DMS114 treated with DMSO at 0.1 percent for 48 hours (cell line): Measurements from ENCODE around the gene APOL3.
"Not testable (repeated sequence)": the region's sequence is repeated elsewhere in the genome, so short reads cannot be mapped to it uniquely, and the experiment has no call there.

Experiments used
- DNase-seq: peaks from one replicate; lab custom pipeline; 2025; ENCODE audit not compliant: unreplicated experiment; lab: John Stamatoyannopoulos, UW

APOL3 gene

DNA sequence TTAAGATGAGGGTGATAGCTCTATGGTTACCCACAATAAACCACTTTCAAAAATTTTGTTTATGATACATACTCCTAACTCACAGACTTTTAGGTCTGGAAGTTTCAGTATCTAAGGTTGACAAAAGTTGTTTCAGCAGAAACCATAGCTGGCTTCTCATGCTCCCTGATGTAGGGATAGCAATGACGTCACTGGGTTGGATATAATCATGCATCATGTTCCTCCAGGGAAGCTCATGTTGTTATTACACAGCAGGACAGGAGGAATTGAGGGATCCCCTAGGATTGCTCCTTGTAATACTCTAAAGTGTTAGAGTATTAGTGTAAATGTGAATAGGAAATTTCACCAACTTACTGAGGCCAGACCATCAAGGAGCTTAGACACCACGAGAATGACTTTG lies 23.6 kb downstream of the APOL3 start:
- no peak for DNase-seq

DNA sequence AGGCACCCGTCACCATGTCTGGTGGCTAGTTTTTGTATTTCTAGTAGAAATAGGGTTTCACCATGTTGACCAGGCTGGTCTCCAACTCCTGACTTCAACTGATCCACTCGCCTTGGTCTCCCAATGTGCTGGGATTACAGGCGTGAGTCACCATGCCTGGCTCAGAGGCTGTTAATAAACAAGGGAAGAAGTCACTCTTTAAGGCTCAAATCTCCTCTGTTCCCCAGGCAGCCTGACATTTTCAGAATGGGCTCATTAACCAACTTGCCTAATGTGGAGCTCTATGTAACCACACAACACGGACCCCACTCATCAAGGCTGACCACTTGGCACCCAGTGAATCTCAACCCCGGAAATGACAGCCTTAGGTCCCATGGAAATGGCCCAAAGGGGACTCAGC lies 24.1 kb downstream of the APOL3 start:
- no peak for DNase-seq

DNA sequence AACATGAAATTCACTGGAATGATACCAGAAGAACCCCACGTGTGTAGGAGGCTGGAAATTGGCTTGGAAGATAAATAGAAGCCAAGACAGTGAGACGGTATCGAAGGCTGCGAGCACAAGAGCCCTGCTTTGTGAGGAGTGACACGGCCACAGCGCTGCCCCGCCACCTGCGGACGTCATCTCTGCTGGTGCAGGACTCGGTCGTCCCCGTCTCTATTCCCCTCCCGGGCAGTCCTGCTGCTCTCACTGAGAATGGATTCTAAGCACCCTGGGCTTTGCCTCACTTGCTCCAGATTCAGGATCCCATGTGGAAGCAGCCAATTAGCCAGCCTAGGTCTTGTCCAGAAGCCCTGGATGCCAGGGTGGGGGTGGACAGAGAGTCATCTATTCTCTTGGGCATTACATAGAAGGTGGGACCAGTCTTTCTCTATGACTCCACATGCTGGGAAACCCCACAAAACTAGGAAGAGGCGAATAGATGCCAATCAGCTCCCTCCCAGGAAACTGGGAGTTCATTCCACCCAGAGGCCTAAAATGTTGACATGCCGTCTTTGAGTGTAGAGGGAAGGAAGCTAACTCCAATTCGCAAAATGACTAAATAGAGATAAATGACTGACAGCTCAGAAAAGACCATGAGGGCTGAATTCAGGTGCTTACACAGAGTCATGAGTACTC lies 25.1 kb downstream of the APOL3 start:
- no peak for DNase-seq

DNA sequence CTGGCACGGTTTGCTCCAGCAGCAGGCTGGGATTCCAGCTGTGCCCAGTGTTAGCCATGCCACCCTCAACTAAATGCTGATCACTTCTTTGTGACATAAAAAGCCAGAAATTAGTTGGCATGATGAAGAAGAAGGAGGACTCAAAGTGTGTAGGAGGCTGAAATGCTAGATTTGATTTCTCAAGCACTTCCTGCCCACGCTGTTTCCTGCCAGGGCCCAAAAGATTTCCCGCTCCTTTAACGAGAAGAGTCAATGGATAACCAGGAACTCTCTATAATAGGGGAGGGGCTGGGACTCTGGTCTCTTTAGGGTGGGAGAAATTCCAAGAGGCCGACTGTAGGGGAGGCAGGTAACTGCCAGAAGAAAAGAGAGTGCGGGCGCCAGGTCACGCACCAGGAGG lies 26.4 kb downstream of the APOL3 start:
- DNase-seq, result no peak

DNA sequence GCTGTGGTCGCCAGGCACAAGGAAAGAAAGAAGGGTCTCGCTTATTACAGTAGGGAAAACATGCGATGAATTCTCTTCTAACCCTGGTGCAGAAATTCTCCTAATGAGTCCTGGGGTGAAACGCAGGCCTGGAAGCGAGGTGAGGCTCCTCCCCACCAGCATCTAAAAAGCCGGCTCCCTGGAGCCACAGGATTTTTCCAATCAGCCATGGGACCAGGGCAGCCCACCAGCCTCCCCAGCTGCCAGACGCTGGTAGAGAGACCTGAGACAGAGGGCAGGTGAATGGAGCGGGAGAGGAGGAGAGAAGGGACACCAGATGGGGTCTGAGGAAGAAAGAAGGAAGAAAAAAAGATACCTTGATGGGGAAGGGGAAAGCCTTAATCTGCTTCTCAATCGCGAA lies 28.6 kb downstream of the APOL3 start:
- DNase-seq, result no peak

DNA sequence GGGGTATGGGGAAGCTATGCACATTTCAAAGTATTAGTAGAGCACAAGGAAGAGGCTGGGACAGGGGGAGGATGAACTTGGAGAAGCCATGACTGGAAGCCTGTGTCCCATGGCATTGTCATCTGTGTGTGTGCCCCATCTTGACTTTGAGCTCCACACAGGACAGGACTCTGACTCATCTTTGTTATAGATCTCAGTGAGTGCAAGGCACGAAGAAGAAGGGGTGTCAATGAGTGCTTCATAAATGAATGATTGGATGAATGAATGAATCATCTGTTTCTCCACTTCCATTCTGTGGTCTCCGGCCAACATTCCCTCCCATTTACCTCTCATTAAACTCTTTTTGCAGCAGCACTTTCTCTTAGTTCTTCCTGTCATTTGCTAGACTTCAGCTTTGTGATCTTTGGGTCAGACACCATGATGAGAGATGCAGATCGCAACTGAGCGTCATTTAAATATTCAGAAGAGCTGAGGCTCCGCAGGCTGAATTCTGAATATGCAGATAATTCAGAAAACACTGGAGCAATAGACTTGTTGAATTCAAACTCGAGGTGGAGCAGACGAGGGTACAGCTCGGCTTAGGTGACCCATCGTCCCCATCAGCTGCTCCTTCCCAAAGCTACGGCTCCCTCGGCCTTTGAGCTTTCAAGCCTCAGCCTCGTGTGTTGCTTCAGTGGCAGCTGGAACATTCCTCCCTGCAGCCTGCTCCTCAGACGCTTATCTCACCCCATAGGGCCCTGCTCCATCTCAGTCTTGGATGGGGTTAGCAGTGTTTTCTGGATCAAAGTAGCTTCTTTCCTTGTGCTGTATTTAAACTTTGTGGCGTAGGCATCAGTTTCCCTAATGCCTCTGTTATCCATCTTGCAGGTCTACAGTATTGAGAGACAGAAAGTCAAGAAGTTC lies 30.8 kb downstream of the APOL3 start:
- DNase-seq, result no peak

DNA sequence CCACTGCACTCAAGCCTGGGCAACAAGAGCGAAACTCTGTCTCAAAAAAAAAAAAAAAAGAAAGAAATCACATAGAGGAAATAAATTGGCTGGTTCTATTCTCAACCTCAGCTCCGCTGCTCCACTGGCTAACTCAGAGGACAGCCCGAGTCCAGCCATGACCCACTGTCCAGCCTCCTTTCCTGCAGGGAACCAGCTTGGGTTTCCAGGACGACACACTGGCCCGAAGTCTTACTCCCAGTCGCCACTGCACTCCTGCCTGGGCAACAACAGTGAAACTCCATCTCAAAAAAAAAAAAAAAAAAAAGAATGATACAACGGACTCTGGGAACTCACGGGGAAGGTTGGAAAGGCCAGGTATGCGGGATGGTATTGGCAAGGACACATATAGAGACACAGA lies 31.5 kb downstream of the APOL3 start:
- no peak for DNase-seq

DNA sequence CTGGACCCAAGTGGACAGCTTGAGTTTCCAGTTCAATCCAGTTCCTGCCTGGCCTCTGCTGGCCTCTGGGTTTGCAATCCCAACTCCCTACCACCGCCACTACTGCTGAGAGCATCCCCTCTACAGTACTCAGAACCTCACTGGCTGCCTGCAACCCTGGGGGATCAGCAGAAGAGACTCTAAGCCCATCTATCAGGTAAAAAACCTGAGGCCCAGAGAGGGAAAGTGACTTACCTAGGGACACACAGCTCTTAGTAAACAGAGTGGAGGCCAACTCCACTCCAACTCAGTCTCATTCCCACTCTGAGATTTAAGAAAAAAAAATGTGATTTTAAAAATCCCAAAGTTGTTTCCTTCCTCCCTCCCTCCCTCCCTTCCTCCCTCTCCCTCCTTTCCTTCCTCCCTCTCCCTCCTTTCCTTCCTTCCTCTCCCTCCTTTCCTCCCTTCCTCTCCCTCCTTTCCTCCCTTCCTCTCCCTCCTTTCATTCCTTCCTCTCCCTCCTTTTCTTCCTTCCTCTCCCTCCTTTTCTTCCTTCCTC lies 34.5 kb downstream of the APOL3 start:
- DNase-seq, result no peak

DNA sequence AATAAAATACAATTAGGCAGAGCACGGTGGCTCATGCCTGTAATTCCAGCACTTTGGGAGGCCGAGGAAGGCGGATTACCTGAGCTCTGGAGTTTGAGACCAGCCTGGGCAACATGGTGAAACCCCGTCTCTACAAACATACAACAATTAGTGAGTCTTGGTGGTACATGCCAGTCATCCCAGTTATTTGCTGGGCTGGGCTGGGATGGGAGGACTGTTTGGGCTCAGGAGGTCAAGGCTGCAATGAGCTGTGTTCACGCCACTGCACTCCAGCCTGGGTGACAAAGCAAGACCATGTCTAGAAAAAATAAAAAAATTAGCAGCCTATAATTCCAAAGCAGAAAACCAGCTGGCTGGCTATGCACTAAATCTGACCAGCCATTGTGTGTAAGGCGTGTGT lies 35.1 kb downstream of the APOL3 start:
- DNase-seq, result no peak

DNA sequence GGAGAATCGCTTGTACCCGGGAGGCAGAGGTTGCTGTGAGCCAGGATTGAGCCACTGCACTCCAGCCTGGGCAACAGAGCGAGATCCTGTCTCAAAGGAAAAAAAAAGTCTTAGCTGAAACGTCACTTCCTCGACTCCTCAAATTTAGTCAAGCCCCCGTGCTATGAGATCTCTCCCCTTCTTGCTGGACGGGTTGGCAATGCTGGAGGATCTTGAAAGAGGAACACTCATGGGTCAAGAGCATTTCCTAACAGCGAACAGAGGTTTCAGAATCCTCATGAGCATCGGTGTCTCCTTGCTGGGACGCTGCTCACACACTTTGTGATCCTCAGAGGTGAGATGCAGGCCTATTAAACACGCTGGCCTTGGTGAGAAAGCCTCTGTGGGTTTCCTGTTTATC lies 35.9 kb downstream of the APOL3 start:
- no peak for DNase-seq

DNA sequence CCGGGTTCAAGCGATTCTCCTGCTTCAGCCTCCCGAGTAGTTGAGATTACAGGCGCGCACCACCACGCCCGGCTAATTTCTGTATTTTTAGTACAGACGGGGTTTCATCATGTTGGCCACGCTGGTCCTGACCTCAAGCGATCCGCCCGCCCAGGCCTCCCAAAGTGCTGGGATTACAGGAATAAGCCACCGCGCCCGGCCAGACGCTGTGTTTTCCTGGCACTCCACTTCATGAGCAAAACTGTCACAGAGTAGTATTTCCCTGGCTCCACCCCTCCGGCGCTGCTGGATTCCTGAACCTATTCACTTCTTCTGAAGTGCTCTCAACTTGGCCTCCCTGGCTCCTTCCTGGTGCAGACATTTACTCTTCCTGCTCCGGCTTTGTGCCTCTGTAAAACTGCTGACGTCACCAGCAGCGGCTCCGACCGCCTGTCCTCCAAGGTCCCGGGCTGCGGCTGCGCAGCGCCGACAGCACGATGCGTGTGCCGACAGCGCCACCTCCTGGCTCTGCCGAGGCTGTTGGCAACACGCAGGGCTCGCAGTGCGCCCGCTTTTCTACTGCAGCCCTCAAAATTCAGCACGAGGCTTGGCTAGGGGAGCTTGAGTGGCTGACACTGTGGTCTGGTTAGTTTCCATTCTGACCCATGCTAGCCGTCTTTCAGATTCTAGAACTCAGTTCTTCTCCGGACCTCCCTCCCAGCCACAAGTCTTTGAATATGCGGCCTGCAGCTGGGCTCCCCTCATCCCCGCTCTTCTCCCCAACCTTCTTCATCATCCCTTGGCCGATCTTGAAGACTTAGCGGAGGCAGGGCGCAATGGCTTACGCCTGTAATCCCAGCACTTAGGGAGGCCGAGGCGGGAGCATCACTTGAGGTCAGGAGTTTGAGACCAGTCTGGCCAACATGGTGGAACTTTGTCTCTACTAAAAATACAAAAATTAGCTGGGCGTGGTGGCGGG lies 36.6 kb downstream of the APOL3 start:
- DNase-seq, result peak; percentile 81

DNA sequence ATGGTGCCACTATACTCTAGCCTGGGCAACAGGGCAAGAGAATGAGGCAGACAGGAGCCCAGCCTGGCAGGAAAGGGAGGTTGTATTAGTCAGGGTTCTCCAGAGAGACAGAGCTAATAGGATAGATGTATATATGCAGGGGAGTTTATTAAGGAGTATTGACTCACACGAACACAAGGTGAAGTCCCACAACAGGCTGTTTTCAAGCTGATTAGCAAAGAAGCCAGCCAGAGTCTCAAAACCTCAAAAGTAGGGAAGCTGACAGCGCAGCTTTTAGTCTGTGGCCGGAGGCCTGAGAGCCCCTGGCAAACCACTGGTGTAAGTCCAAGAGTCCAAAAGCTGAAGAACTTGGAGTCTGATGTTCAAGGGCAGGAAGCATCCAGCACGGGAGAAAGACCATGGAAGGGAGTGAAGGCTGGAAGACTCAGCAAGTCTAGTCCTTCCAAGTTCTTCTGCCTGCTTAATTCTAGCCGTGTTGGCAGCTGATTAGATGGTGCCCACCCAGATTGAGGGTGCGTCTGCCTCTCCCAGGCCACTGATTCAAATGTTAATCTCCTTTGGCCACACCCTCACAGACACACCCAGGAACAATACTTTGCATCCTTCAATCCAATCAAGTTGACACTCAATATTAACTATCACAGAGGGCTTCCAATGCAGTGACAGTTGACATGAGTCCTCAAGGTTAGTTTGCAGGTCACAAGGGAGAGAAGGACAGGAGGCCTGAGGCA lies 39.8 kb downstream of the APOL3 start:
- DNase-seq, result not testable (repeated sequence)

DNA sequence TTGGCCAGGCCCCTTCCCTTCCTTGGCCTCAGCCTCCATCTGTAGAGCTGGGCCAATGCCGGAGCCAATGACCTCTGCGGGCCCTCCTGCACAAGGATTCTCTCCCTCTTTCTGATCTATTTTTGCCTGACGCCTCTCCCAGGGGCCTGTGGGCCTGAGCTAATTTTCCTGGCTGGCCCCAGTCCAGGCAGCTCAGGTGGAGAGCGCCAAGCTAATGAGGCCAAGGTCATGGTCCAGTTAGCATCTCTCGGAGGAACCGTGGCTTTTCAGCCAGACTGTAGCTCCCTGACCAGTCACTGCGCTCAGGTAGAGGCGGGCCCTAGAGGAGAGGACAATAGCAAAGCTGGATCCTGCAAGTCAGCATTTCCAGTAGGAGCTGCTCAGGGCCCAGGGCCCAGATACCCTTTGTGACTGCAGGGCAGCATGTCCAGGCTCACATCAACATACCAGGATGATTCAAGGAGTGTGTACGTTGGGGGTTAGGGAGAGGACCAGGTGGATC lies 43.5 kb downstream of the APOL3 start:
- DNase-seq, result no peak

DNA sequence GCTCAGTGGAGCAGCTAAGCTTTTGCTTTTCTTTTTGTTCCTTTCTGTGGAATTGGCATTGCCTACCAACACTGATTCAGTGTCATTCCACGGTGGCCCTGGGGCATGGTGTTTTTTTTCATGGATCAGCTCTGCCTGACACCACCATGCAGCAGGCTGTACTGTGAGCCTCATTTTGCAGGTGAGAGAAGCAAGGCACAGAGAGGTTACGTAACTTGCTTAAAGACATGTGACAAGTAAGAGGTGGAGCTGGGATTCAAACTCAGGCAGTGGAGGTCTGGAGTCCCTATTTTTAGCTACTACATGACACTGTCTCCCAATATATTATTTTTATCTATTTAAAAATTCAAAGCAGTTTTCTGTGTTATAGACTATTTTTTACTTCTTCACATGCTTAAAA lies 44.4 kb downstream of the APOL3 start:
- no peak for DNase-seq

DNA sequence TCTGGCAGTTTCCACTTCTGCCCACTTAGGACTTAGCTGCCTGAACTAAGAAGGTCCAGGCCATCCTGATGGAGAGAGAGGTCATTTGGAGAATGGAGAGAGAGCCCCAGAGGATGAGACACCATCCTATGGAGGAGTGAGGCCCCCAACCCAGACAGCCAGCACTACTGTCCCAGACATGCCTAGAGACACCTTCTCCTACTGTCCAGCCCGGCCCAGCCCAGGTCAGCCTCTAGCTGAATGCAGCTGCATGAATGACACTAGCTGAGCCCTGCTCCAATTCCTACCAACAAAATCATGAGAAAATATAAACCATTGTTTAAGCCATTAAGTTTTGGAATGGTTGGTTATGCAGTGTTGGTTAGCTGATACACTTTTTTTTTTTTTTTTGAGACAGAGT lies 47.4 kb downstream of the APOL3 start:
- DNase-seq, result no peak

DNA sequence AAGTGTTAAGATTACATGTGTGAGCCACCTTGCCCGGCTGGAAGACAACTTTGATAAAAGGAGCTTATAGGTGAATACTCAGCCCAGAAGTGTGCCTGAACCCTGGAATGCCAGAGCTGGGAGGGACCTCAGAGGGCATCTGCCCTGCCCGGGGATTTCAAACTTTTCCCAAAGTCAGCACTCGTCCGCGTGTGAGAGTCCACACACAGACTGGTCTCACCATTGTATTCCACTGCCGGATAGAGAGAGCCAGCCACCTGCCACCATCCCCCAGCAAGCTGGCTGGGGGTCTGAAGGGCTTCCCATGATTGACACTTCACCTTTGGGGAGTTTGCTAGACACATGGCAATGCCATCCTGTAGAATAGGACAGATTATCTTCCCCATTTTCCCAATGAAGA lies 49.2 kb downstream of the APOL3 start:
- no peak for DNase-seq

DNA sequence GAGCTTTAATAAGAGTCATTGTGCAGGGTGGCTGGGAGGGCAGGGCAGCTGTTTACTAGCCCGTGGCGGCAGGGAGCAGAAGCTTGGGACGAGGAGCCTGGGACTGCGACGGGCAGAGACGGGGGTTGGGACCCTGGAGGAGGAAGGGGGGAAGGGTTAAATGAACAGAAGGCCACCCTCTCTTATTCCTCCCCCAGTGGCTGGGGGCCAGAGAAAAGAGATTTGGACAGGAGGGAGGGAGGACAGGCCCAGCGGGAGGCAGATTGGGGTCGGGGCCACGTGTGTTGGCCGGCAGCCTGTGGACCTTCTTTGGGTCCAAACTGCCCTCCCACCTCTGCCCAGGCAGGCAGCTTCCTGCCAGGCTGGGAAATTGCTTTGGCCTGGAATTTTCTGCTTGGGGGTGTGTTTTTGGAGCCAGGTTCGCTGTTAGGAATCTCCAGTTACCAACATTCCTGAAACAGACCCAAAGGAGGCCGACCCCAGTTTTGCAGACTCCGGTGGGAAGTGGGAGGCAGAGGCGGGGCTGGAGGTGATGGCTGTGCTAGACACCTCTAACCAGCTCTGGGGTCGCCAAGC lies 50.2 kb downstream of the APOL3 start:
- DNase-seq, result no peak

DNA sequence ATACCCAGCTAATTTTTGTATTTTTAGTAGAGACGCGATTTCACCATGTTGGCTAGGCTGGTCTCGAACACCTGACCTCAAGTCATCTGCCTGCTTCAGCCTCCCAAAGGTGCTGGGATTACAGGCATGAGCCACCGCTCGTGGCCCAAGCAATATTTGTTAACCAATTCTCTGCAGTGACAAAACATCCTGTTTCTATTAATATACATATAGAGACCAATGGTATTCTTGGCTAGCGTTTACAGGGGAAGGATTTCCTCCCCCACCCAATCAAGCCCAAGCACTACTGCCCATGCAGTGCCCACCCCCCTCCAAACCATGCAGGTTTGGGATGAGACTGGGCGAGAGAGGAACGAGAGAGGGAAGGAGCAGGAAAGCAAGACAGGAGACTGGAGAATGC lies 53.1 kb downstream of the APOL3 start:
- no peak for DNase-seq

DNA sequence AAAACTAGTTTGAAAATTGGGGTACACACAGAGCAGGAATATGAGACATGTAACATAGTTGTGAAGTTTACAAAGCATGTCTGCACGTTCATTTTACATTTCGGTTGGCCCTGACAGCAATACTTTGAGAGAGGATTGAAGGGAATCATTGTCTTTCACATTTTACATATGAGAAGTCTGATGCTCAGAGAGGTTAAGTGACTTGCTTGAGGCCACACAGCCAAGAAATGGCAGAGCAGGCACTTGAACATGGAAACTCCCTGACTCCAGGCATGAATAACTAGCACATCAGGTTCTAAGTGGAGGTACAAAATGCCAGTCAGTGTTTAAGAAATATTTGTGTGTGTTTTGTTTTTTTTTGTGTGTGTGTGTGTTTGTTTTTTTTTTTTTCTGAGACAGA lies 53.6 kb downstream of the APOL3 start:
- DNase-seq, result no peak

DNA sequence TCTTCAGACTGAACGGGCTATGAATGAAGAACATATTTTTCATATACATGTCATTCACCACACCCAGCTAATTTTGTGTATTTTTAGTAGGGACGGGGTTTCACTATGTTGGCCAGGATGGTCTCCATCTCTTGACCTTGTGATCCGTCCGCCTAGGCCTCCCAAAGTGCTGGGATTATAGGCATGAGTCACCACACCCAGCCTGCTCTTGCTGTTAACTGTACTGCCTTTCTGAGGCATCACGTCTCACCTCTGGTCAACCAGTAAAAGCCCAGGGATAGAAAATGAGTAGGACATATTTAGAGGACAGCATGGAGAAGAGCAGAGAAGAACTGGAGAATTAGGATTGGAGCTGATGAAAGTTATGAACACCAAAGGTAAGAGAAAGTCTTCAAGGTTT lies 55.6 kb downstream of the APOL3 start:
- DNase-seq, result no peak
